ENCODE data around the gene NUAK2. TPM values are rescaled to one million over a fixed set of nuclear protein-coding genes. Genes with fewer than 3 reads are reported as not detected.

NUAK2 gene
- total RNA-seq, 2 donors from 2014 or later, result 11.2 to 20.8 TPM

DNA sequence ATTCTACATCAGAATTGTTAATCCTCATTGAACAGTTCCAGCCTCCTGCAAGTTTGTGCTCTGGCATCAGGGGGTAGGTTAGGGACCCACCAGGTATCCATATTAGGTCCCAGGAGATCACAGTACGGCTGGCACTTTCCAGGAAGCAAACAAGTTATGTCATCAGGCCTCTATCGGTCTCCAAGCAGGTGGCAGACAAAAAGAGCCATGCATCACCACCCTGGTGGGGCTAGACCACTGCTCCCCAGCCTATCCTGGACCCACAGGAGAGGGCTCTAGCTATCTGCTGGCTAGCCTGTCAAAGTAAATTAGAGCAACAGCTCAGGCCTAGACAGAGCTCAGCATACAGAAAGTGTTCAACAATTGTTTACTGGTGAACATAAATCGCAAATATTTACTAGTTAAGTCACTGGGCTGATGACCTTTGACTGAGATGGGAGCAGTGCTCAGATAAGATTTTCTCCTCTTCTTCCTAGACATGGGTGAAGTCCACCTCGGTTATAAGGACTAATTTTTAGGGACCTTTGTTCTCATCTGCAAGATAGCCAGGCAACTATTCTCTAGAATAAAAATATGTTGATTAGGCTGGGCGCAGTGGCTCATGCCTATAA lies 6.4 kb downstream of the NUAK2 start:
- Histone ChIP-seq H3K27me3 (no peaks in the 10 kb centered on the region), H3K4me1 (peaks cover 76% of the 10 kb centered on the region)

DNA sequence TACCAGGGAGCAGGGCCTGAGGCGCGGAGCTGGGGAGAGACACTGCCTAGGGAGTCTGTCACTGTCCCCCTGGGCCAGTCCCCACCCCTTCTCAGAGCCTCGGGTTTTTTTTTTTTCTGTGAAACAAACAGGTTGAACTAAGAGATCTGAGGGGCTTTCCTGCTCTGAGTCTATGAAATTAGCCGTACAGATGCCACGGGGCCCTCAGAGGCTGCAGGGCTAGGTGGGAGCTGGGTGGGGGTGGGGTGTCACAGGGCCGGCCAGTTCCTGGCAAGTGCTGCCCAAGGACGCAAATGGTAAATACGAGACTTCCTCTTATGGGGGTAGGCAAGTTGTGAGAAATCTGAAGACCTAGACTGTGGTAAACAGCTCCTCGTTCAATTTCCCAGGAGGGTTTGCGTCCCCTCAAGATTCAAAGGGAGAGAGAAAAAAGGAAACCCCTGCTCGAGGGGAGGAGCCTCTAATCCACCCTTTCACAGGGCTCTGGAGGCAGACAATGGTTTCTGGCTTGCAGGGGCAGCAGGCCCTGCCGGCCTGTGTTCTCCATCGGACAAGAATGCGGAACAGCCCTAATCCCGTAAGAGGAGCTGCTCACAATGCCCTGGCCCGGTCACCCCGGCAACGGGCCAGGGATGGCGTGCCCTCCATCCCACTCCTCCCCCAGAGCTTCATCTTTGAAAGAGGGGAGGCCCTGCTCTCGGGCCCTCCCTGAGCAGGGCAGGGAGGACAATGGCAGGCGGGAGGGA lies 7.8 kb downstream of the NUAK2 start:
- intact Hi-C loops (cut with DNase I), result no loop called here
- Histone ChIP-seq H3K4me3 (no peak overlapping the region), H3K27ac (peak overlapping the region; percentile 4 to 95 (median 92)), H3K36me3 (replicated peaks in 1 of 2; ENCODE audit: insufficient read depth in 1 of 2, low read depth in 2 of 2) (peaks cover 0 to 6% of the 10 kb centered on the region in 2 donors), H3K4me1 (peaks cover 69% of the 10 kb centered on the region), H3K9me3 (no peaks in the 10 kb centered on the region), H3K27me3 (no peaks in the 10 kb centered on the region)
- 14 to 31% methylated on average over 19 to 20 of the region's 21 CpGs for WGBS, 2 donors
- peak in 2 of 3 donors; percentile 32 to 45 for TF ChIP-seq POLR2A (IDR thresholded peaks at IDR 0.05)
- TF ChIP-seq, protein P1, sequence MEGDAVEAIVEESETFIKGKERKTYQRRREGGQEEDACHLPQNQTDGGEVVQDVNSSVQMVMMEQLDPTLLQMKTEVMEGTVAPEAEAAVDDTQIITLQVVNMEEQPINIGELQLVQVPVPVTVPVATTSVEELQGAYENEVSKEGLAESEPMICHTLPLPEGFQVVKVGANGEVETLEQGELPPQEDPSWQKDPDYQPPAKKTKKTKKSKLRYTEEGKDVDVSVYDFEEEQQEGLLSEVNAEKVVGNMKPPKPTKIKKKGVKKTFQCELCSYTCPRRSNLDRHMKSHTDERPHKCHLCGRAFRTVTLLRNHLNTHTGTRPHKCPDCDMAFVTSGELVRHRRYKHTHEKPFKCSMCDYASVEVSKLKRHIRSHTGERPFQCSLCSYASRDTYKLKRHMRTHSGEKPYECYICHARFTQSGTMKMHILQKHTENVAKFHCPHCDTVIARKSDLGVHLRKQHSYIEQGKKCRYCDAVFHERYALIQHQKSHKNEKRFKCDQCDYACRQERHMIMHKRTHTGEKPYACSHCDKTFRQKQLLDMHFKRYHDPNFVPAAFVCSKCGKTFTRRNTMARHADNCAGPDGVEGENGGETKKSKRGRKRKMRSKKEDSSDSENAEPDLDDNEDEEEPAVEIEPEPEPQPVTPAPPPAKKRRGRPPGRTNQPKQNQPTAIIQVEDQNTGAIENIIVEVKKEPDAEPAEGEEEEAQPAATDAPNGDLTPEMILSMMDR (IDR thresholded peaks at IDR 0.05), result no peak
- peak in 3 of 4 donors; percentile 39 to 73 (median 52) for DNase-seq
- ATAC-seq, result peak; percentile 15

More for the DNA sequence above, 6.4 kb downstream of the NUAK2 start:
- TF ChIP-seq POLR2A (IDR thresholded peaks at IDR 0.05), result no peak
- TF ChIP-seq, protein P1 (IDR thresholded peaks at IDR 0.05), result no peak
- H3K9me3 ChIP-seq, result no peaks in the 10 kb centered on the region
- no peak overlapping the region for H3K4me3 ChIP-seq
- DNase-seq, result no peak
- intact Hi-C loops (cut with DNase I), result no loop called here
- 35 to 40% methylated on average over 5 of the region's 5 CpGs for WGBS, 2 donors
- H3K36me3 ChIP-seq (replicated peaks in 1 of 2; ENCODE audit: insufficient read depth in 1 of 2, low read depth in 2 of 2), result peaks cover 0 to 3% of the 10 kb centered on the region in 2 donors
- no peak for ATAC-seq
- peak overlapping the region; percentile 4 to 95 (median 92) for H3K27ac ChIP-seq

DNA sequence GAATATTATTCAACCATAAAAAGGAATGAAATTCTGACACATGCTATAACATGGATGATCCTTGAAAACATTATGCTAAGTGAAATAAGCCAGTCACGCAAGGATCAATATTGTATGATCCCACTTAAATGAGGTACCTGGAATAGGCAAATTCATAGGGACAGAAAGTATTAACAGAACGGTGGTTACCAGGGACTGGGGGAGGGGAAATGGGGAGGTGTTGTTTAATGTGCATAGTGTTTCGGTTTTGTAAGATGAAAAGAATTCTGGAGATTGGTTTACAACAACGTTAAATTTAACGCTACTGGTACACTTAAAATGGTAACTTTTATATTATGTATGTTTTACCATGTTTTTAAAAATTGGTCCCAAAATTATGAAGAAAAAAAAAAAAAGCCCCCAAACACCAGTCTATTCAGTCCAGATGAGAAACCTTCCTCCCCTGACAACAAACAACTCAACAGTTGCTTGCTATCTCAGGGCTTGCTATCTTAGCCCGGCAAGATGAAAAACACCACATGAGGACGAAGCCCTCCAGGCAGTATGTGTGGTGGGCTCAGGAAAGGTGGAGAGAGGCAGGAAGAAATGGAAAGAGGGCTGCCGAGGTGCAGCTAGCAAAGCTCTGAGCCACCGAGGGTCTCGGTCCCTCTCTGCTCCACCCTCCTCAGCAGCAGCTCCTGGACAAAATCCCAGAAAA lies 8.5 kb downstream of the NUAK2 start:
- H3K36me3 ChIP-seq (replicated peaks in 1 of 2; ENCODE audit: insufficient read depth in 1 of 2, low read depth in 2 of 2), result peaks cover 0 to 7% of the 10 kb centered on the region in 2 donors
- peak overlapping the region; percentile 4 to 95 (median 92) for H3K27ac ChIP-seq
- peaks cover 63% of the 10 kb centered on the region for H3K4me1 ChIP-seq
- TF ChIP-seq, protein P1 (IDR thresholded peaks at IDR 0.05), result no peak
- TF ChIP-seq POLR2A (IDR thresholded peaks at IDR 0.05), result no peak
- ATAC-seq (no peak), DNase-seq (no peak)
- H3K27me3 ChIP-seq, result no peaks in the 10 kb centered on the region
- WGBS, 2 donors, result 44 to 50% methylated on average over 10 of the region's 10 CpGs
- intact Hi-C loops (cut with DNase I), result no loop called here
- no peak overlapping the region for H3K4me3 ChIP-seq
- H3K9me3 ChIP-seq, result no peaks in the 10 kb centered on the region

DNA sequence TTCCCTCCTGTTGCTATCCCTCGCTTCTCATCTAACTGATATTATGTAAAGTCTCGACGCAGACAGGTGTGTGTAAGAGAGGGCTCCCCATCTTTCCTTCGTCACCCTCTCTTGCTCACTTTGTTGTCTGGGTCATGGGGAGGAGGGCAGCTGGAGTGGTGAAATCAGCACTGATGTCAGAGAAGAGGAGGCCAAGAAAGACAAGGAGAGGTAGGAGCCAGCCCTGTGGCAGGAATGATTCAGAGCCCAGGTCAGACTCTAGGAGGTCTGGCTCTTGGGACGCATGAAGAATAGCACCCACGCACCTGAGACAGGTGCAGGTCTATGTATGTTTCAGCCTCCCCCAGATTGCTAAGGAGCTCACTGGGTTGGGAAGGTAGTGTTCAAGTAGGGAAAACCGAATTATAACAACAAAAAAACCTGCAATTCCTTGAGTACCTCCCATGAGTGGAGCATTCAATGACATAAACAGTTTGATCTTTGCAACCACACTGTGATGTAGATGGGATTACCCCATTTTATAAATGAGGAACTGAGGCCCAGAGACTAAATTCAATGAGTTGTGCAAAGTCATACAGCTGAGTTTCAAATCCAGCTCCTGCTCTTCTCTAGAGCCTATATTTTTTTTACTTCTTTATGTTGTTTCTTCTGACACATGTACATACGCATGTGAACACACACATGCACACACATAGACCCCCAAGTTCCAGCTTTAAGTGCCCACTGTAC lies 10.4 kb downstream of the NUAK2 start:
- no peak for ATAC-seq
- TF ChIP-seq, protein P1 (IDR thresholded peaks at IDR 0.05), result no peak
- TF ChIP-seq POLR2A (IDR thresholded peaks at IDR 0.05), result no peak
- H3K4me1 ChIP-seq, result peaks cover 52% of the 10 kb centered on the region
- no peak overlapping the region for H3K4me3 ChIP-seq
- no peaks in the 10 kb centered on the region for H3K27me3 ChIP-seq
- no peaks in the 10 kb centered on the region for H3K9me3 ChIP-seq
- H3K36me3 ChIP-seq (replicated peaks in 1 of 2; ENCODE audit: insufficient read depth in 1 of 2, low read depth in 2 of 2), result peaks cover 0 to 23% of the 10 kb centered on the region in 2 donors
- 89 to 91% methylated on average over 8 of the region's 8 CpGs for WGBS, 2 donors
- DNase-seq, result no peak
- H3K27ac ChIP-seq, result peak overlapping the region in 1 of 4 donors; percentile 38
- intact Hi-C loops (cut with DNase I), result no loop called here

Data from body of pancreas (tissue), 4 donors.